IMR-90 (cell line): ENCODE results near the gene SCNN1B. TPM values are rescaled to one million over a fixed set of nuclear protein-coding genes. Genes with fewer than 3 reads are reported as not detected.

Experiments used
- ATAC-seq: fragments of 200-7000 bp; cut with Tn5 transposase; 2 replicates; pipeline ENCODE4 v1.9.1; 2020; ENCODE audit warnings: low read depth, mild to moderate bottlenecking, moderate library complexity
- BruUV-seq: library from RNA; stranded (reverse); fragments of 400-500 nt; replicated peaks from 2 replicates; lab custom pipeline; 2021; lab: Mats Ljungman, UMichigan
- CTCF ChIA-PET: fragments of 300-600 bp; formaldehyde crosslinking; extraction: SDS; loops from one replicate; lab custom pipeline; 2021; ENCODE audit warnings: antibody characterized with exemption; lab: Yijun Ruan, JAX
- POLR2A ChIA-PET: fragments of 300-600 bp; sonication (Branson Sonifier 250); formaldehyde crosslinking; loops from one replicate; lab custom pipeline; 2022; ENCODE audit warnings: antibody characterized with exemption; ENCODE audit not compliant: unreplicated experiment; lab: Charles Lee
- DNase-seq: peaks from one replicate; pipeline ENCODE4 v3.0.0; 2013
- H2AFZ ChIP-seq: replicated peaks from 2 replicates; pipeline ENCODE3; 2013; ENCODE audit warnings: low read length, mild to moderate bottlenecking; ENCODE audit not compliant: poor library complexity
- H2AK5ac ChIP-seq: 2 replicates; pipeline ENCODE4 v1.6.1; 2013; ENCODE audit warnings: low read depth, low read length, inconsistent platforms
- H2AK9ac ChIP-seq: replicated peaks from 2 replicates; pipeline ENCODE3; 2013; ENCODE audit warnings: mild to moderate bottlenecking, low read depth, low read length, moderate library complexity; ENCODE audit not compliant: poor library complexity
- H2BK120ac ChIP-seq: 2 replicates; pipeline ENCODE4 v1.6.1; 2013; ENCODE audit warnings: low read depth, low read length, inconsistent platforms
- H2BK15ac ChIP-seq: 3 replicates; pipeline ENCODE4 v1.6.1; 2013; ENCODE audit warnings: low read depth, low read length, inconsistent platforms
- H2BK20ac ChIP-seq: 2 replicates; pipeline ENCODE4 v1.6.1; 2013; ENCODE audit warnings: low read depth, mild to moderate bottlenecking, inconsistent platforms, low read length, moderate library complexity
- H2BK5ac ChIP-seq: 2 replicates; pipeline ENCODE4 v1.6.1; 2013; ENCODE audit warnings: mild to moderate bottlenecking, low read depth, low read length, inconsistent platforms; ENCODE audit not compliant: poor library complexity, severe bottlenecking
- H3K14ac ChIP-seq: replicated peaks from 2 replicates; pipeline ENCODE4 v1.6.1; 2013; ENCODE audit warnings: low read depth, low read length, inconsistent platforms
- H3K18ac ChIP-seq: 2 replicates; pipeline ENCODE4 v1.6.1; 2013; ENCODE audit warnings: low read depth, low read length, control low read depth
- H3K23ac ChIP-seq: 2 replicates; pipeline ENCODE4 v1.6.1; 2013; ENCODE audit warnings: low read depth, low read length, inconsistent platforms
- H3K27ac ChIP-seq: 2 replicates; pipeline ENCODE4 v1.5.1; 2013; ENCODE audit warnings: mild to moderate bottlenecking, control low read depth, low read length; ENCODE audit not compliant: insufficient read depth
- H3K27me3 ChIP-seq: 2 replicates; pipeline ENCODE4 v1.6.1; 2013; ENCODE audit warnings: low read length; ENCODE audit not compliant: control insufficient read depth, insufficient read depth
- H3K36me3 ChIP-seq: 2 replicates; pipeline ENCODE4 v1.6.1; 2013; ENCODE audit warnings: low read length, mixed read lengths; ENCODE audit not compliant: control insufficient read depth, insufficient read depth
- H3K4ac ChIP-seq: 2 replicates; pipeline ENCODE4 v1.6.1; 2013; ENCODE audit warnings: low read depth, low read length, inconsistent platforms
- H3K4me1 ChIP-seq: 2 replicates; pipeline ENCODE4 v1.6.1; 2013; ENCODE audit warnings: low read length, mixed read lengths; ENCODE audit not compliant: control insufficient read depth, insufficient read depth
- H3K4me2 ChIP-seq: 2 replicates; pipeline ENCODE4 v1.6.1; 2013; ENCODE audit warnings: low read depth, mild to moderate bottlenecking, control low read depth, low read length, moderate library complexity
- H3K4me3 ChIP-seq: 2 replicates; pipeline ENCODE4 v1.5.1; 2013; ENCODE audit warnings: low read depth, mild to moderate bottlenecking, control low read depth, low read length, moderate library complexity; ENCODE audit not compliant: insufficient read depth
- H3K56ac ChIP-seq: 2 replicates; pipeline ENCODE4 v1.6.1; 2013; ENCODE audit warnings: low read length, inconsistent platforms; ENCODE audit not compliant: insufficient read depth; ENCODE audit errors: extremely low read depth
- H3K79me1 ChIP-seq, 2 experiments: 2 replicates each; pipeline ENCODE4 v1.6.1; 2013; ENCODE audit warnings: low read length in 2 of 2, inconsistent platforms in 1 of 2, low read depth in 1 of 2
- H3K9ac ChIP-seq: 2 replicates; pipeline ENCODE4 v1.6.1; 2013; ENCODE audit warnings: low read depth, low read length, control low read depth
- H3K9me1 ChIP-seq: 2 replicates; pipeline ENCODE4 v1.6.1; 2013; ENCODE audit warnings: low read length, inconsistent platforms; ENCODE audit not compliant: insufficient read depth
- H3K9me3 ChIP-seq: 2 replicates; pipeline ENCODE4 v1.6.1; 2013; ENCODE audit warnings: low read length; ENCODE audit not compliant: control insufficient read depth, insufficient read depth
- H4K20me1 ChIP-seq: 2 replicates; pipeline ENCODE4 v1.6.1; 2013; ENCODE audit warnings: low read length, inconsistent platforms; ENCODE audit not compliant: insufficient read depth
- H4K5ac ChIP-seq: 2 replicates; pipeline ENCODE4 v1.6.1; 2013; ENCODE audit warnings: mild to moderate bottlenecking, low read depth, low read length, control low read depth
- H4K8ac ChIP-seq, 2 experiments: 2 replicates each; pipeline ENCODE4 v1.6.1; 2013; ENCODE audit warnings: low read depth in 2 of 2, low read length in 2 of 2, control low read depth in 1 of 2, inconsistent platforms in 1 of 2
- H4K91ac ChIP-seq: 2 replicates; pipeline ENCODE4 v1.6.1; 2013; ENCODE audit warnings: low read depth, low read length, inconsistent platforms; ENCODE audit not compliant: insufficient read depth
- BHLHE40 ChIP-seq: fragments of 150-350 bp; IDR thresholded peaks from 2 replicates; pipeline ENCODE4 v1.6.1; 2016; ENCODE audit warnings: mild to moderate bottlenecking, low read depth, low read length
- CEBPB ChIP-seq: IDR thresholded peaks from 2 replicates; pipeline ENCODE4 v1.6.1; 2012; ENCODE audit warnings: low read depth, low read length, improper control_type of control experiment
- CHD1 ChIP-seq: IDR thresholded peaks from 2 replicates; pipeline ENCODE4 v1.6.1; 2012; ENCODE audit warnings: low read depth, low read length, improper control_type of control experiment
- FOS ChIP-seq: fragments of 150-350 bp; IDR thresholded peaks from 2 replicates; pipeline ENCODE4 v1.6.1; 2016; ENCODE audit warnings: low read depth, low read length
- MAFK ChIP-seq: IDR thresholded peaks from 2 replicates; pipeline ENCODE4 v1.6.1; 2012; ENCODE audit warnings: low read depth, low read length, improper control_type of control experiment
- MAZ ChIP-seq: IDR thresholded peaks from 2 replicates; pipeline ENCODE4 v1.6.1; 2012; ENCODE audit warnings: low read depth, mild to moderate bottlenecking, low read length, improper control_type of control experiment, moderate library complexity, borderline replicate concordance
- MXI1 ChIP-seq: IDR thresholded peaks from 2 replicates; pipeline ENCODE4 v1.6.1; 2012; ENCODE audit warnings: low read depth, mild to moderate bottlenecking, low read length, moderate library complexity, borderline replicate concordance
- NFE2L2 ChIP-seq: fragments of 150-350 bp; IDR thresholded peaks from 2 replicates; pipeline ENCODE4 v1.6.1; 2016; ENCODE audit warnings: low read depth, mild to moderate bottlenecking, low read length
- POLR2A ChIP-seq: IDR thresholded peaks from 2 replicates; pipeline ENCODE4 v1.6.1; 2012; ENCODE audit warnings: mild to moderate bottlenecking, low read depth, low read length
- RCOR1 ChIP-seq: IDR thresholded peaks from 2 replicates; pipeline ENCODE4 v1.6.1; 2012; ENCODE audit warnings: mild to moderate bottlenecking, low read length, improper control_type of control experiment; ENCODE audit not compliant: insufficient replicate concordance
- RFX5 ChIP-seq: IDR thresholded peaks from 2 replicates; pipeline ENCODE4 v1.8.0; 2012; ENCODE audit warnings: low read depth, mild to moderate bottlenecking, low read length, moderate library complexity
- SMC3 ChIP-seq: fragments of 150-350 bp; IDR thresholded peaks from 2 replicates; pipeline ENCODE4 v1.6.1; 2016; ENCODE audit warnings: low read depth, mild to moderate bottlenecking, antibody characterized with exemption, low read length, moderate library complexity
- USF2 ChIP-seq: fragments of 150-350 bp; IDR thresholded peaks from 2 replicates; pipeline ENCODE4 v1.6.1; 2017; ENCODE audit warnings: mild to moderate bottlenecking, antibody characterized with exemption, low read length, low read depth
- WGBS, 2 experiments: methylation state at CpG; one replicate each; pipeline versions ENCODE4 v1.1.5 to v1.1.7; 2013; ENCODE audit warnings: missing lambda C conversion rate in 2 of 2; ENCODE audit not compliant: insufficient read length in 1 of 2; ENCODE audit errors: extremely low coverage in 2 of 2; 5-methylcytosine and 5-hydroxymethylcytosine counted together
- dilution Hi-C: fragments of 300-500 bp; cut with HindIII; formaldehyde crosslinking; loops from one replicate; pipeline ENCODE4 v1.14.3; 2018; ENCODE audit warnings: low sequenced_read_pairs; ENCODE audit not compliant: unreplicated experiment
- in situ Hi-C: fragments of 300-500 bp; cut with MboI; formaldehyde crosslinking; loops from 3 replicates; pipeline ENCODE4 v1.14.3; 2019; ENCODE audit warnings: low sequenced_read_pairs, inconsistent platforms, mixed read lengths
- intact Hi-C: fragments of 100-400 bp; cut with micrococcal nuclease; formaldehyde crosslinking; loops from 2 replicates; pipeline ENCODE4 v1.10.0; 2022
- polyA plus RNA-seq, 3 experiments: library from polyadenylated mRNA; depleted of rRNA; stranded (reverse); fragments of >200 nt; gene quantifications; 2 replicates each; pipeline ENCODE4 v1.2.3, GENCODE V29; 2012; ENCODE audit warnings: low replicate concordance in 1 of 3
- total RNA-seq: library from RNA; depleted of rRNA; stranded (reverse); fragments of >200 nt; gene quantifications from 2 replicates; pipeline ENCODE4 v1.2.3, GENCODE V29; 2012
- TF ChIP-seq, protein P1 (sequence below): fragments of 150-350 bp; IDR thresholded peaks from 2 replicates; pipeline ENCODE4 v1.6.1; 2016; ENCODE audit warnings: low read depth, mild to moderate bottlenecking, low read length, moderate library complexity, borderline replicate concordance

SCNN1B gene
- total and polyA plus RNA-seq, 2 of the 4 experiments (the other 2 are of a cell fraction) = not detected

DNA sequence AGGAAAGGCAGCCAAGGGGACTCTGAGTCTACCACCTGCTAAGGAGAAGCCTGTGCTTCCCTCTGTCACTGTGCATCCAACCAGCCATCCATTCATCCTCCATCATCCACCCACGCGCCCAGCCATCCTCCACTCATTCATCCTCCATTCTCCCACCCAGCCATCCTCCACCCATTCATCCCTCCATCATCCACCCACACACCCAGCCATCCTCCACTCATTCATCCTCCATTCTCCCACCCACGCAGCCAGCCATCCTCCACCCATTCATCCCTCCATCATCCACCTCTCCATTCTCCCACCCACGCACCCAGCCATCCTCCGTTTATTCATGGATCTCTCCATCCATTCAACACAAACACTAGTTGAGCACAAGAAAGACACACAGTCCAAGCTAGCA, 76.8 kb downstream of the SCNN1B start:
- peaks cover 4% of the 10 kb centered on the region; the same call in 1 of the 2 replicates for H3K27me3 ChIP-seq
- no TSS peak for BruUV-seq
- no peaks in the 10 kb centered on the region for H3K9me3 ChIP-seq
- H2AFZ ChIP-seq = no peak overlapping the region
- no peak overlapping the region for H2BK120ac ChIP-seq
- in situ Hi-C loops (no loop called here), dilution Hi-C loops (no loop called here), intact Hi-C loops (no loop called here)
- H3K79me1 ChIP-seq = no peaks in the 10 kb centered on the region
- no peak overlapping the region for H3K9ac ChIP-seq
- no peak overlapping the region for H3K56ac ChIP-seq
- no peak overlapping the region for H3K4me3 ChIP-seq
- H3K9me1 ChIP-seq = no peaks in the 10 kb centered on the region
- H2BK5ac ChIP-seq = no peak overlapping the region
- H4K91ac ChIP-seq = no peak overlapping the region
- H3K18ac ChIP-seq = no peak overlapping the region
- no peak overlapping the region for H2AK9ac ChIP-seq
- ATAC-seq (no peak), DNase-seq (no peak)
- no peak overlapping the region for H3K23ac ChIP-seq
- no peaks in the 10 kb centered on the region for H3K36me3 ChIP-seq
- no peak overlapping the region for H3K4me2 ChIP-seq
- TF ChIP-seq MAFK = no peak
- no peak for TF ChIP-seq SMC3
- no peak for TF ChIP-seq POLR2A
- no peak for TF ChIP-seq USF2
- TF ChIP-seq, protein P1, sequence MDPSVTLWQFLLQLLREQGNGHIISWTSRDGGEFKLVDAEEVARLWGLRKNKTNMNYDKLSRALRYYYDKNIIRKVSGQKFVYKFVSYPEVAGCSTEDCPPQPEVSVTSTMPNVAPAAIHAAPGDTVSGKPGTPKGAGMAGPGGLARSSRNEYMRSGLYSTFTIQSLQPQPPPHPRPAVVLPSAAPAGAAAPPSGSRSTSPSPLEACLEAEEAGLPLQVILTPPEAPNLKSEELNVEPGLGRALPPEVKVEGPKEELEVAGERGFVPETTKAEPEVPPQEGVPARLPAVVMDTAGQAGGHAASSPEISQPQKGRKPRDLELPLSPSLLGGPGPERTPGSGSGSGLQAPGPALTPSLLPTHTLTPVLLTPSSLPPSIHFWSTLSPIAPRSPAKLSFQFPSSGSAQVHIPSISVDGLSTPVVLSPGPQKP = no peak
- TF ChIP-seq MXI1 = no peak
- TF ChIP-seq RFX5 = no peak
- TF ChIP-seq BHLHE40 = no peak
- no peak for TF ChIP-seq RCOR1
- TF ChIP-seq CHD1 = no peak
- TF ChIP-seq FOS = no peak
- no peak for TF ChIP-seq MAZ
- TF ChIP-seq NFE2L2 = no peak
- no peak for TF ChIP-seq CEBPB
- H3K4me1 ChIP-seq = no peaks in the 10 kb centered on the region
- no peak overlapping the region for H2AK5ac ChIP-seq
- no peak overlapping the region for H4K8ac ChIP-seq
- H4K20me1 ChIP-seq = no peaks in the 10 kb centered on the region
- H2BK20ac ChIP-seq = no peak overlapping the region
- ChIA-PET CTCF (no interaction called here), POLR2A (no interaction called here)
- no peak overlapping the region for H4K5ac ChIP-seq
- H2BK15ac ChIP-seq = no peak overlapping the region
- no peak overlapping the region for H3K27ac ChIP-seq
- H3K14ac ChIP-seq = no peak overlapping the region
- no peak overlapping the region for H3K4ac ChIP-seq
- 86 to 100% methylated on average over 3 of the region's 5 CpGs for WGBS, 2 experiments
